ENCODE data around the gene GKN2. TPM values are rescaled to one million over a fixed set of nuclear protein-coding genes. Genes with fewer than 3 reads are reported as not detected.
A peak's percentile ranks its signal among the peaks of the same experiment; 100 is the strongest.

Gene GKN2
- total RNA-seq, 1 donor from 2014 or later = not detected

- Mint-ChIP-seq H3K36me3 (ENCODE audit: unreplicated experiment) (no peaks in the 10 kb centered on the region), H3K9me3 (ENCODE audit: unreplicated experiment) (no peaks in the 10 kb centered on the region), H3K4me1 (ENCODE audit: low read depth, unreplicated experiment) (no peaks in the 10 kb centered on the region), H3K4me3 (ENCODE audit: unreplicated experiment) (no peak overlapping the region), H3K27ac (ENCODE audit: unreplicated experiment) (no peak overlapping the region), H3K27me3 (ENCODE audit: unreplicated experiment) (peaks cover 3% of the 10 kb centered on the region)
- no peak for DNase-seq
- TF ChIP-seq CTCF (IDR thresholded peaks at IDR 0.05; ENCODE audit: partially characterized antibody, unreplicated experiment) = no peak
Measured at GRCh38 chr2:68912111-68912510, 40.6 kb downstream of the GKN2 start.

- H3K27ac Mint-ChIP-seq (ENCODE audit: unreplicated experiment) = no peak overlapping the region
- H3K36me3 Mint-ChIP-seq (ENCODE audit: unreplicated experiment) = no peaks in the 10 kb centered on the region
- H3K27me3 Mint-ChIP-seq (ENCODE audit: unreplicated experiment) = peaks cover 3% of the 10 kb centered on the region
- no peaks in the 10 kb centered on the region for H3K9me3 Mint-ChIP-seq (ENCODE audit: unreplicated experiment)
- no peak overlapping the region for H3K4me3 Mint-ChIP-seq (ENCODE audit: unreplicated experiment)
- TF ChIP-seq CTCF (IDR thresholded peaks at IDR 0.05; ENCODE audit: partially characterized antibody, unreplicated experiment) = no peak
- H3K4me1 Mint-ChIP-seq (ENCODE audit: low read depth, unreplicated experiment) = no peaks in the 10 kb centered on the region
- no peak for DNase-seq
Measured at GRCh38 chr2:68911709-68912108, 41.0 kb downstream of the GKN2 start.

- Mint-ChIP-seq H3K4me3 (ENCODE audit: unreplicated experiment) (no peak overlapping the region), H3K9me3 (ENCODE audit: unreplicated experiment) (no peaks in the 10 kb centered on the region), H3K27ac (ENCODE audit: unreplicated experiment) (no peak overlapping the region), H3K4me1 (ENCODE audit: low read depth, unreplicated experiment) (no peaks in the 10 kb centered on the region), H3K27me3 (ENCODE audit: unreplicated experiment) (peaks cover 3% of the 10 kb centered on the region), H3K36me3 (ENCODE audit: unreplicated experiment) (no peaks in the 10 kb centered on the region)
- TF ChIP-seq CTCF (IDR thresholded peaks at IDR 0.05; ENCODE audit: partially characterized antibody, unreplicated experiment) = no peak
- no peak for DNase-seq
Measured at GRCh38 chr2:68911246-68911645, 41.4 kb downstream of the GKN2 start.

- DNase-seq = peak; percentile 85
- Mint-ChIP-seq H3K27ac (ENCODE audit: unreplicated experiment) (no peak overlapping the region), H3K9me3 (ENCODE audit: unreplicated experiment) (no peaks in the 10 kb centered on the region), H3K36me3 (ENCODE audit: unreplicated experiment) (no peaks in the 10 kb centered on the region), H3K4me3 (ENCODE audit: unreplicated experiment) (no peak overlapping the region), H3K4me1 (ENCODE audit: low read depth, unreplicated experiment) (no peaks in the 10 kb centered on the region), H3K27me3 (ENCODE audit: unreplicated experiment) (peaks cover 3% of the 10 kb centered on the region)
- TF ChIP-seq CTCF (IDR thresholded peaks at IDR 0.05; ENCODE audit: partially characterized antibody, unreplicated experiment) = peak; percentile 90
Measured at GRCh38 chr2:68909793-68910674, 42.7 kb downstream of the GKN2 start.

- Mint-ChIP-seq H3K9me3 (ENCODE audit: unreplicated experiment) (no peaks in the 10 kb centered on the region), H3K36me3 (ENCODE audit: unreplicated experiment) (no peaks in the 10 kb centered on the region), H3K27ac (ENCODE audit: unreplicated experiment) (no peak overlapping the region), H3K27me3 (ENCODE audit: unreplicated experiment) (peaks cover 3% of the 10 kb centered on the region), H3K4me1 (ENCODE audit: low read depth, unreplicated experiment) (no peaks in the 10 kb centered on the region), H3K4me3 (ENCODE audit: unreplicated experiment) (no peak overlapping the region)
- TF ChIP-seq CTCF (IDR thresholded peaks at IDR 0.05; ENCODE audit: partially characterized antibody, unreplicated experiment) = no peak
- no peak for DNase-seq
Measured at GRCh38 chr2:68908392-68908970, 44.2 kb downstream of the GKN2 start.
